NCI-H1048 (cell line): ENCODE measurements around the gene PCBP2.
"Not testable (repeated sequence)": the region's sequence is repeated elsewhere in the genome, so short reads cannot be mapped to it uniquely, and the experiment has no call there.

Source experiments
- DNase-seq: peaks from one replicate; lab custom pipeline; 2025; lab: John Stamatoyannopoulos, UW

Gene PCBP2

GRCh38 chr12:53441040-53441833 lies 10.7 kb upstream of the PCBP2 start, which contains the start of gene PRR13:
Gene PRR13, plus strand, starts transcription at chr12:53441734. Its CDS starts 981 bp downstream, at chr12:53442715.
- DNase-seq, result peak; percentile 98

DNA sequence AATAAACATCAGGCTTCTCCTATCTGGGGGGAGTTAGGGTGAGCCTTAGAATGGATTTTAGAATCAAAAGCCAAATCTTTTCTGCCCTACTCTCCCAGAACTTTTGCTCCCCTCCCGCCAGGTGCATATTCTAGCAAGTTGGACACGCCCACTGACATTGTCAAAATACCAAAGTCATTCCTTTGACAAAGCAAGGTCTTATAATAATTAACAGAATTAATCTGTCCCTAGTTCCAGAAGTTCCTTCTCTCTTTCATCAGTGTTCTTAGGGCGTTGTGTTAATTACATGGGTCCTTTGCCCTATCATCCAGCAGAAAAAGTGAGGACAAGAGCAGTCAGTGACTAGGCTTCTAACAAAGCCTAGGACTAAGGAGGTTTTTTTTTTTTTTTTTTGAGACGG lies 7.9 kb upstream of the PCBP2 start:
- no peak for DNase-seq

- DNase-seq, result not testable (repeated sequence)
Observed at GRCh38 chr12:53444593-53445325, 7.1 kb upstream of the PCBP2 start.

DNA sequence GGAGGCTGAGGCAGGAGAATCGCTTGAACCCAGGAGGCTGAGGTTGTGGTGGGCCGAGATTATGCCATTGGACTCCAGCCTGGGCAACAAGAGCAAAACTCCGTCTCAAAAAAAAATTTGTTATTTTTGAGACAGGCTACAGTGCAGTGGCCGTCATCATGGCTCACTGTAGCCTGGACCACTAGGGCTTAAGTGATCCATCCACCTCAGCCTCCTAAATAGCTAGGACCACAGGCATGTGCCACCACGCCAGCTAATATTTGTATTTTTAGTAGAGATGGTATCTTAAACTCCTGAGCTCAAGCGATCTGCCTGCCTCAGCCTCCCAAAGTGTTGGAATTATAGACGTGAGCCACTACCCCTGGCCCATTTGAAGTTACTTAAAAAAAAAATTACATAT lies 966 bp upstream of the PCBP2 start:
- no peak for DNase-seq

DNA sequence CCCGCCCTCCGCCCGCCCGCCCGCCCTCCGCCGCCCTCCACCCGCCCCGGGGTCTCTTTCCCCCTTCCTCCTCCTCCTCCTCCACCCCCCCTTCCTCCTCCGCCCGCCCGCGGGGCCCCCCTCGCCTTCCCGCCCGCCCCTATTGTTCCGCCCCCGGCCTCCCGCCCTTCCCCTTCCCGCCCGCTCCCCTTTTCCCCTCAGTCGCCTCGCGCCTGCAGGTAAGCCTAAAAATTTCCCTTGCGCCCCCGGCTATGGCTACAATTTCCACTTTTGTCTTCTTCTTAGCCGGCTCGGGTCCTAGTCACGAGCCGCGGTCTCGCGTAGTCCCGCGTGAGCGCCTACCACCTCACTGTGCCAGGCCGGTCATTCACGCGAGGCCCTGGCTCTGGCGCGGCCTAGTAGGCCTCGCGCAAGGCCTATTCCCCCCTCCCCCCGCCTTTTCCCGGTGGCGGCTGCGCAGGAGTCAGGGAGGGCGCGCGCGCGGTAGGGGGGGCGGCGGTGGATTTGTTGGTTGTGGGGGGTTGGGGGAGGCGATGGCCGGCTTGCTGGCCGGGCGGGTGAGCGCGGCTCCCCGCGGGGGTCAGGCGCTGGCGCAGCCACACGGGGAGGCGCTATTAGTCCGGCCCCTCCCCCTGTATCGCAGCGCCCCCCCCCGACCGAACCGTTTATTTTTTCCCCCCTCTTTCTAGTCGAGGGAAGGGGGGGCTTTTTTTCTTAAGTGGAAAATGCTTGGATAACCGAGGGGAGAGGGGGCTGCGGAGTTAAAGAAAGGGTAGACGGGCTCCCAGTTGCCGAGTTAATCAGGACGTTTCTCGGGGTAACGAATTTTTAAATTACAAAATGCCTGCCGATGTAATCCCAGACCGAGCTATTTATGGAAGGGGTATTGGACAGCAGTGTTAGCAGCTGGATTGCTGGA lies 516 bp downstream of the PCBP2 start:
- no peak for DNase-seq

GRCh38 chr12:53453953-53454640 lies 2.2 kb downstream of the PCBP2 start:
- DNase-seq, result no peak

DNA sequence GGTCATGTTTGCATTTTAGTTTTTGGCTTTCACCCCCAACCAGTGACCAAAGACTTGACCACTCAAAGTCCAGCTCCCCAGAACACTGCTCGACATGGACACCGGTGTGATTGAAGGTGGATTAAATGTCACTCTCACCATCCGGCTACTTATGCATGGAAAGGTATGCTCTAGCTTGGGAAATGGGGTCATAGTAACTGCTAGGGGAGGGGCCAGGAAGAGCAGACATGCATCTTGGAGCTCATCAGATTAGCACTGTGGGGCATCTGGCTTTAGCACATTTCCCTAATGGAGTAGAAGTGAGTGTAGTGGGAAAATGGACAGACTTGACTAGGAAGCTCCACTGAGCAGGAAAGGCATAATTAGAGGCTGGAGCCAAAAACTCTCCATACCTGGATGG lies 2.8 kb downstream of the PCBP2 start:
- no peak for DNase-seq

- DNase-seq, result no peak
Observed at GRCh38 chr12:53456654-53457366, 4.9 kb downstream of the PCBP2 start.

GRCh38 chr12:53459097-53459496 lies 7.2 kb downstream of the PCBP2 start:
- DNase-seq, result no peak

DNA sequence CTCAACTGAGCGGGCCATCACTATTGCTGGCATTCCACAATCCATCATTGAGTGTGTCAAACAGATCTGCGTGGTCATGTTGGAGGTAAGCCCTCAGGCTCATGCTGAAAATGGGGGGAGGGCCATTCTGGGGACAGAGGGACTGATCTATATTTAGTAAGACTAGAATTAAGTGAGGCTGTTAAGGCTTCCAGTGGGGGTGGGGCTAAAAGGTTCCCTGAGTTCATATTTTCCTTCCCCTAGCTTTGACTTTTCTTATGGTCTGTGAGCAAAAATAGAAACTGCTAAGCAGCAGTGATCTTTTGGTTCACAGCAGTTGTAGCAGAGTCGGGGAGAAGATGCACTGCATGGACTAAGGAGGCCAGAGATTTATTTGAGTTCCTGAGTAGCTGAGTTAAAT lies 9.2 kb downstream of the PCBP2 start:
- no peak for DNase-seq

DNA sequence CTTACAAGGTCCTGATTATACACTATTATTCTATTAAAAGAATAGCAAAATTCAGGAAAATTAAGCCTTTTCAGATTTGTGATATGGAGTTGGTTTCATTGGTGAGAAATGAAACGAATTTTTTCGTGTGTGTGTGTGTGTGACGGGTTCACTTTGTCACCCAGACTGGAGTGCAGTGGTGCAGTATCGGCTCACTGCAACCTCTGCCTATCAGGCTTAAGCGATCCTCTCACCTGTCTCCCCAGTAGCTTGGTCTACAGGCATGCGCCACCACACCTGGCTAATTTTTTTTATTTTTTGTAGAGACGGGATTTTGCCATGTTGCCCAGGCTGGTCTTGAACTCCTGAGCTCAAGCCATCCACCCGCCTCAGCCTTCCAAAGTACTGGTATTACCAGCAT lies 9.7 kb downstream of the PCBP2 start:
- no peak for DNase-seq

DNA sequence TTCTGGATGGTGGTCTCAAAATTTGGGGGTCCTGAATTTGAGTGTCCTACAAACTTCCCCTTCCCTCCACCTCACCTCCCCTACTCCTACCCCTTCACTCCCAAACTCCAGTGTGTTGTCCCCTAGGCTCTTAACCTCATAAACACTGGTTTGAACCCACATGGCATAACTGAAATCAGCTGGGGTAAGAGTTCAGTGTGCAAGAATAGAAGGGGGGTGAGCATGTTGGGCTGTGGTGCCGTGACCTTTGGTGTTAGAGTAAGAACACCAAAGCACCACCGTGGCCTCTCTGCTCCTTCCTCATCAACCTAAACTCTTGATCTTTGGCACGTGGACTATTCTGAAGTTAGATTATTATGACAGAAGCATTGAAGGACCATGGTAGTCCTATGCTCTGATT lies 11.0 kb downstream of the PCBP2 start:
- DNase-seq, result no peak

DNA sequence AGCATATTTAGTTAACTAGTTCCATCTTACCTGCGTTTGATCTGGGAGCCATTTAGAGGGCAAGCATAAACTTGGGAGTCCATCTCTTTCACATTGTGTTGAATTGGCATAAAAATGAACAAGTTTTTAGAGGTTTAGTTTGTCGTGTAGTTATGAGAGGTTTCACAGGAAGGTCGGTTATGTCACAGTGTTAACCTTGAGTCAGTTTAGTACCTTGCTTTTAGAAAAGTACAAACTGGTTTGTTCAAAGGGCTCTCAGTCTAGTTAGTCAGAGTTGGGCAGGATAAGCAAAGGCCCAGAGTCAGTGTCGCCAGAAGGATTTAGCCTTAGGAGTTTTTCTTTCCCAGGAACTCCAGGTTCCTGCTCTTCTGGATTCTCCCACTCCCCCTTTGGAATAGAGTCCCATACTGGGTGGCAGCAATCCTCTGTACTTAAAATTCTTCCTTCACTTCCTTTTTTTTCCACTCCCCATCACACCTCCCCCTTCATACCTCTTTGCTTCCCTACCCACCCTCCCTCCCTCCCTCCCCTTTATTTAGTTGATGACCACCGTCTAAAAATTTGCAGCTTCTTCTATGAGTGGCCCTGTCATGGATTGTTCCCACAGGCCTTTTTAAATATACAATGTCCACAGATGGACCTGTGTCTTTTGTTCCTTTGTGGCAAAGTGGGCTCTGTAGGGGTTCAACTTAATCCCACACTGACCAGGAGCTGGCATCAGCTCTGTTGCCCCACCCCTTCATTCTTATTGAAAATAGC lies 12.1 kb downstream of the PCBP2 start:
- no peak for DNase-seq

DNA sequence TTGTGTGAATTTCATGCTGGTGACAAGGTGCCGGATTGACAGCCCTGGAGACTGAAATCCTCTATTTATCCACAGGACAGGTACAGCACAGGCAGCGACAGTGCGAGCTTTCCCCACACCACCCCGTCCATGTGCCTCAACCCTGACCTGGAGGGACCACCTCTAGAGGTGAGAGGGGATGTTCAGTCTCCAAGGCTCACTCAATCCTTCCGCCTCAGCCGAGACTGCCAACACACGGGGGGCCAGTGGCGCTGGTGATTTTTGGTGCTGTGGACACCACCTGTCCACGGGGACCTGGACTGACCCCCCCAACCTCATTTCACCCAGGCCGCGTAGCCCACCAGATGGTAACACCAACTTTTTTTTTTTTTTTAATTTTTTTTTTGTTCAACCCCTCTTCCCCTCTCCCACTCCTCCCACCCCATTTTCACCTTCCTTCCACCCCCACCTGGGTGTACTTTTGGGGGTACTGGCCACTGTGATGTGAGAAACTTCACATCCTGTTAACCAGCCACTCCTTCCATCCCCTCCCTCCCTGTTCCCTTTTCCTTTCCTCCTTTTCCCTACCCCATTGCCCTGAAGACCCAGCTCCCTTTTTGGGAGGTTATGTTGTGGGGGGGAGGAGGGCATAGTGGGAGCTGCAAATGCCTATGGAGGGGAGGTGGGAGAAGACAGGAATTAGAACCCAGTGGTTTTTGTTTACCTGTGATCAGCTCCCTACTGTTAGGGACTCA lies 12.9 kb downstream of the PCBP2 start:
- DNase-seq, result no peak

DNA sequence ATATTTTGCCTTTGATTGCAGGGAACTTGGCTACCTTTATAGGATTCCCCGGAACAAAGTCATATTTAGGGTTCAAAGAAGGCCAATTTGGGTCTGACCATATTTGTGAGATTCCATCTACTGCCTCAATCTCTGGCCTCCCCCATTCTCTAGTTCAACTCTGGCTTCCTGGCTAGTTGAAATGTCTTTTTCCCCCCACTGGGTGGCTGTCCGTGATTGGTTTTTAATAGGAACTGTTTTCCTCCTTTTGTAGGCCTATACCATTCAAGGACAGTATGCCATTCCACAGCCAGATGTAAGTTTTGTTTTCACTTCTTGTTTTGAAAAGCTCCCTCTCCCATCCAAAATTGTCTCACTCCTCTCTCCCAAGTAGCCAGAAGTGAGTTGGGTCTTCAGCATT lies 13.8 kb downstream of the PCBP2 start:
- DNase-seq, result no peak

GRCh38 chr12:53466640-53467039 lies 14.7 kb downstream of the PCBP2 start:
- DNase-seq, result no peak

DNA sequence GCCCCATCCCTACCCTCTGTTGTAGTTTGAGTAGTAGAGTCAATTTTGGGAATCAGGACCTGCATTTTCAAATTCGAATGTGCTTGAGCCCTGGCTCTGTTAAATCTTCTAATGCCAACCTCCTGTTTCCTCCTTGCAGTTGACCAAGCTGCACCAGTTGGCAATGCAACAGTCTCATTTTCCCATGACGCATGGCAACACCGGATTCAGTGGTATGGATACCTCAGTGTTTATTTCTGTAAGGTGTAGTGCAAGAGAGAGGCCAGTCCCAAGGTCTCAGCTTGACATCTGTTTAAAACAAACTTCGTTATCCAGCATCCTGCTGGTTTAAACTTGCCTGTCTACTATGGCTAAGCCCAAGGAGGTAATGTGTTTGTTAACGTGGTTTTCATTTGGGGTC lies 15.2 kb downstream of the PCBP2 start:
- no peak for DNase-seq

- DNase-seq, result no peak
Observed at GRCh38 chr12:53467880-53468279, 16.0 kb downstream of the PCBP2 start.

- DNase-seq, result no peak
Observed at GRCh38 chr12:53468282-53468681, 16.4 kb downstream of the PCBP2 start.
